Suppressor macrophage treated with lipopolysaccharide for 4 hours (primary cell): ENCODE data around the gene RAB20.
"Not testable (repeated sequence)": the region's sequence is repeated elsewhere in the genome, so short reads cannot be mapped to it uniquely, and the experiment has no call there.

Experiments used
- DNase-seq: peaks from one replicate; pipeline ENCODE4 v3.0.0-alpha.2; 2020

The RAB20 gene

DNA sequence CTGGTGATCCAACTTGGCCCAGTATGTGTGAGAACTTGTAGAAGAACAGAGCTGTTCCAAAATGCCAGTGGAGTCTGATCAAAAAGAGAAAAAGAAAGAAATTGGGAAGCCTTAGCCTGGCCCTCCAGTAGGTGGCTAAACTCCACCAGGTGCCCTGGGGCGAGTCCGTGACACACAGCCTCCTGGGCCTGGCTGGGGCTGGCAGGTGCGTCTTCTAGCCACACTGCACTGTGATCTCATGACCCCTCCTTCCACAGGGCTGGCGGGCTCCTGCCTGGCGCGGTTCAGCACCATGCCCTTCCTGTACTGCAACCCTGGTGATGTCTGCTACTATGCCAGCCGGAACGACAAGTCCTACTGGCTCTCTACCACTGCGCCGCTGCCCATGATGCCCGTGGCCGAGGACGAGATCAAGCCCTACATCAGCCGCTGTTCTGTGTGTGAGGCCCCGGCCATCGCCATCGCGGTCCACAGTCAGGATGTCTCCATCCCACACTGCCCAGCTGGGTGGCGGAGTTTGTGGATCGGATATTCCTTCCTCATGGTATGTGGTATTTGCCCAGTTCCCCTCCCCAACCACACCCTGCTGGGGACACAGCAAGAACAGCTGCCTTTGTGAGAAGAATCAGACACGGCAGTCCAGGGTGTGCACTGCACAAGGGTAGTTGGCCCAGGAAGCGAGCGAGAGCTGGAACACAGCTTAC is 53.7 kb downstream of the RAB20 start:
- no peak for DNase-seq

DNA sequence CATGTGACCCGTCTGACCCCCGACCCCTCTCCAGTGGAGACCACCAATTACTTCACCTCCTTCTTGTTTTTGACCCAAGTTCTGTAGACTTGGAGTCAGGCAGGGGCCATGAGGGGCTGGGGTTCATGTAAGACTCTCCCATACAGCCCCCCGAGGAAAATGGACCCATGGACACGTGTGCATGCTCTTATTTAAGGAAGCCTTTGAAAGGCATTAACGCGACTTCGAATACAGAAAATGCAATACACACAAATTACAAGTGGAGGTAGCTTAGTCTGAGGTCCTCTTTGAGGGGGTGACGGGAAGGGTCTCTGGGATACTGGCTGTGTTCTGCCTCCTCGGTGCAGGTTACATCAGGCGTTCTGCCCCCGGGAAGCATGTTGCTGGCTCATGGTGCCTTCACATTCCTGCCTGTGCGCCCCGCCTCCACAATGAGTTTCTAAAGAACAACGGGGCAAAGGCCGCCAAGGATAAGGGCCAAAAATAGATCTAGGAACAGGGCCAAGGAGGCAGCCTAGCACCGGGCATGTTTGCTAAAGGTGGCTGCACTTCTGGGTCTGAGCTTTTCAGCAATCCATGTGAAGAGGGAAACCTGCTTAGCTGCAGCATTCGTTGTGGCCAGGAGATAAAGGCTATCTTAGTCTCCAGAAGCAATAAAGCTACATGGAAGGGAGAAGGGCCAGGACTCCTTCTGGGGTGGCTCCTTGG is 54.5 kb downstream of the RAB20 start:
- no peak for DNase-seq

DNA sequence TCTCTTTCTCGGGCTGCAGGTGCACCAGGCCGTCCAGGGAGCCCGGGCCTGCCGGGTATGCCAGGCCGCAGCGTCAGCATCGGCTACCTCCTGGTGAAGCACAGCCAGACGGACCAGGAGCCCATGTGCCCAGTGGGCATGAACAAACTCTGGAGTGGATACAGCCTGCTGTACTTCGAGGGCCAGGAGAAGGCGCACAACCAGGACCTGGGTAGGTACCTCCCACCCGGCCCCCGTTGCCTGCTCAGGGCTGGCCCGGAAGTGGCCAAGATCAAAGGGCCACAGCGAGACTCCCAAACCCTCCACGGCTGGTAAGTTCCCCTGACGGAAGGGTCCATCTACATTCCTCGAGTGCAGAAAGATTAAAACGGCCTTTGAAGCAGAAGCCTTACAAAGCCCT is 55.1 kb downstream of the RAB20 start:
- no peak for DNase-seq

DNA sequence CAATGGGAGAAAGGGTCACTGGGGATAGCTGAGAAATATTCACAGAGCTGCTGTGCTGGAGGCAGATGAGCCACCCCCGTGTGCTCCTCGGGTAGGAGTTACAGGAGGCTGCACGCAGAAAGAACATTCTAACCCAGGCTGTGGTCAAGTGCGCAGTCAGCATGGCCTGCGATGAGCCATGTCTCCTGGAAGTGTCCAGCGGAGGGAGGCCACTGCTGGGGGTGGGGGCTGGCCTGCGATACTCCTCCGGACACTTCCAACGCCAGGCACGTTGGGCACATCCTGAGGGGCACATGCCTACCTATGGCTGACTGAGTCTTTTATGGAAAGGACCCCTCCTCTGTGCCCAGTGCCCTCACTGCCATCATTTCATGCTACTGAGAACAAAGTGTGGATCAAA is 55.9 kb downstream of the RAB20 start:
- no peak for DNase-seq

DNA sequence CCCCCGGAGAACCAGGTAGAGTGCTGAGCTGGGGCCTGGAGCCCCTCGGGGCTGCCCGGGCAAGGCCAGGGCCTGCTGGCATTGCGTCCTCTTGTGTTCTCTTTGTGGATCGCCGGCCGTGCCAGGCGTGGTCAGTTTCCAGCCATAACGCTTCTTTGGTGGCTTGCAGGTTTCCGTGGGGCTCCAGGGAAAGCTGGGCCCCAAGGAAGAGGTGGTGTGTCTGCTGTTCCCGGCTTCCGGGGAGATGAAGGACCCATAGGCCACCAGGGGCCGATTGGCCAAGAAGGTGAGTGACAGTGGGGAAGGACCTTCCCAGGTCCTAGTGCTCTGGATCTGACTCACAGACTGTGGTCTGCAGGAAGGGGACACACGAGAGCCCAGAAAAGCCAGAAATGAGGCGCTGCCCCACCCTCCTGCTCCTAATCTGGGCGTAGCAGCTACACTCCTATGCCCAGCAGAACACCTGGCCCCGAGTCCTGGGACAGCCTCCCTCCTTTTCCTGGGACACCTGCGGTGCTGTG is 57.5 kb downstream of the RAB20 start:
- DNase-seq, result no peak

DNA sequence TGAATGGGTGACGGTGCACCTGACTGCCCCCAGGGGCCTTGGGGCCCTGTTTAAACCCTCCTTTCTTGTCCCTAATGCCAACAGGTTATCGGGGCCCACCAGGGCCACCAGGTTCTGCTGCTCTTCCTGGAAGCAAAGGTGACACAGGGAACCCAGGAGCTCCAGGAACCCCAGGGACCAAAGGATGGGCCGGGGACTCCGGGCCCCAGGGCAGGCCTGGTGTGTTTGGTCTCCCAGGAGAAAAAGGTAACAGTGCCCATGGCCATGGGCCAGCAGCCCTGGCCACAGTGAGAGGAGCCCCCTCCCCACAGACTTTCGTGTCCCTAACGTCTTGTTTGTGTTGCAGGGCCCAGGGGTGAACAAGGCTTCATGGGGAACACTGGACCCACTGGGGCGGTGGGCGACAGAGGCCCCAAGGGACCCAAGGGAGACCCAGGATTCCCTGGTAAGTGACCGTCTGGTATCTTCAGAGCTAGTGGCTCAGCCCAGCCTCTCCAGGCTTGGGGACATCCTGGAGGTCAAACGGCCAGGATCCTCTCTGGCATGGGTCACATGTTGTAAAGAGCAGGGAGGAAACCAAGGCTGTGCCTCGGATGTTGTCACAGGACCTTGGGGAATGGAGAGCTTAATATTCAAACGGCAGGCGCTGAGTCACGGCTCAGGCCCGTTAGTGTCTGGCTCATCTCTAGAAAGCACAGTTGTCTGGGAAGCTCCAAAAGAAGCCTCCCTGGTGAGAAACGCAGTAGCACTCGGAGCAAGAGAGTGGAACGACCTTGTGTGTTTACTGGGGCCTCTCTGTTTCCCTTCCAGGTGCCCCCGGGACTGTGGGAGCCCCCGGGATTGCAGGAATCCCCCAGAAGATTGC is 58.3 kb downstream of the RAB20 start:
- no peak for DNase-seq

DNA sequence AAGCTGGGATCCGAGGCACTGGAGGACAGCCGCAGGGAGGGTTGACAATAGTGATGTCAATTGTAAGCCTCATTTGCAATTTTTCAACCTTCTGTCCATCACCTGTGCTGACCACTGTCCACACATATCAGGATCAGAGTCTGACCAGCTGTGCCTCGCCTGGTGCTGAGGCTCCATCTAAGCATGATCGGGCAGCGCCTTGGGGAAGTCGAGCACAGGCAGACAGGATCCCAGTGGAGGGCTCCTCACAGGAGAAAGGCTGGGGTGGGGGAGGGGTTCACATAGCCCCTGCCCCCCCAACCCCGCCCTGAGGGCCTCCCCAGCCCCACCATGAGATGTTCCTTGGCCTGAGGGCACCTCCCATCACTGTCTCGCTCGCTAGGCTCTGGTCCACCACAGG is 60.3 kb downstream of the RAB20 start:
- DNase-seq, result no peak

DNA sequence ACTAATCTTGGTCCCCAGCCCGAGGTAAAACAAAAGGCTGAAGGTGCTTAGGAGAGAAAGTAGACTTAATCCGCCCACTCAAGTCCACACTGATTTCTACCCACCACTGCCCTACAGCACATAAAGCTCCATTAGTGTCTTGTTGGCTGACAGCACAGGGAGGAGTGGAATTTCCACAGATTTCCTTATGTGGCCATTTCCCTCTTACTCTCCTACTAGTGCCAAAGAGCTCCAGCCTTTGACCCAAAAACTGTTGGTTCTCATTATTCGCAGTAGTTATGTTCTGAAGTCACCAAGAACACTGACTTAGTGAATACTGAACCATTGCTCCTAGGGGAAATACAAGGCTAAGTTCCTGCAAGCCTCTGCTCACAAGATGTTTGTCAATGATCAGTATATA is 61.2 kb downstream of the RAB20 start:
- DNase-seq, result no peak

DNA sequence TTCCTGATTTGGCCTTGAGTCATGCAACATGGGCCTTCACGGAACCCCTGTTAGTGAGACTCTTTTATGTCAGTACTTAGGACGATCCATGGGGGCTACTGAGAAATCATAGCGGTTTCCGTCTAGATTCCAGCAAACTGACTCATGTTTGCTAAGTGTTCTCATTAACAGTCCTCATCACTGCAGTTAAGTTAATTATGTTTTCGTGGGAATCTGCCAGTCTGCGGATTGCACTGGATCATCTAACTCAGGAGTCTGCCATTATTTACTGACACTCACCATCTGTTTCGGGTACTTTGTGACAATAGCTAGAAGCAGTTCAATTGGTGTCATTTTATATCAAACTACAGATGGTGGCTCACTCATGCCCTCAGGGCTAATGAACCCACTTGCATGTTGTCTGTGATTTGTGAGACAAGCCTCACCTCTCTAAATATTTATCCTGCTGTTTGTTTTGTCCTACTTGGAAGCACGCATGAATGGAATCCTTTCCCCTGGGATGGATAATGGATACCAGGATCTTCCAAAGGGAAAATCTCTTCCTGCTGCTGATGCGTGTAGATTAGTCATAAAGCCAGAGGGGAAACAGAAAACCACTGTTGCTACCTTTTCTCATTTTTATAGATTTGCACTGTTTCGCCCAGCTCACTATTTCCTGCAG is 61.8 kb downstream of the RAB20 start:
- DNase-seq, result no peak

DNA sequence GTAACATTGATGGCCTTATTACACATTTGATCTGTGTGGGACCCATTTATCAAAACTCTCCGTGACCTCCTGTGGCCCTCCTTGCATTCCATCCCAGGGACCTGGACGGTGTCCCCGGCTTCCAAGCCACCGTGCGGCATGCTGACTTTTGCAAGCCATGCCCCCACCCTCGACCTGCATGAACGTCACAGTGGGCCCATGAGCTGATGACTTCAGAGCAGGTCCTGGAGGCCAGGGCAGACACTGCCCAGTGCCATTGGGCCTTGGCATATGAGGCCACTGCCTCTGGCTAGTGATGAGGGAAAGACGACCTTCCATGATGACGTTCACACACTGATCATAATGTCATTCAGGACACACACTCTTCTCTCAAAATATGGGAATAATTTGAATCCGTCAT is 62.8 kb downstream of the RAB20 start:
- no peak for DNase-seq

DNA sequence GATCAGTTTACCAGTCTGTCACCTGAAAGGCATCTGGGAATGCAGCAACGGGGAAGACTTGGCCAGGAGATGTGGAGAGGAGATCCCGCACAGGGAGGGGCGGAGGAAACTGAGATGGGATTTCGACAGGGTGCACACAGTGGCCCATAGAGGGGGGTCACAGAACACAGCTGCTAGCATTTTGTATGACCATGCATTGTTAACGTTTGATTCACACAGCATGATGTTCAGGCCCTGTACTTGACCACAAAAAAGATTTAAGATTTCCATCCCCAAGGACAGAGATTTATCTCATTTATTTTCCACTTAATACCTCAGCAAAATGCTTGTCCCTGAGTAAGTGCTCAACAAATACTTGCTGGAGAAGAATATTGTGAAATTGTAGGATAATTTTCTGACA is 63.2 kb downstream of the RAB20 start:
- no peak for DNase-seq

DNA sequence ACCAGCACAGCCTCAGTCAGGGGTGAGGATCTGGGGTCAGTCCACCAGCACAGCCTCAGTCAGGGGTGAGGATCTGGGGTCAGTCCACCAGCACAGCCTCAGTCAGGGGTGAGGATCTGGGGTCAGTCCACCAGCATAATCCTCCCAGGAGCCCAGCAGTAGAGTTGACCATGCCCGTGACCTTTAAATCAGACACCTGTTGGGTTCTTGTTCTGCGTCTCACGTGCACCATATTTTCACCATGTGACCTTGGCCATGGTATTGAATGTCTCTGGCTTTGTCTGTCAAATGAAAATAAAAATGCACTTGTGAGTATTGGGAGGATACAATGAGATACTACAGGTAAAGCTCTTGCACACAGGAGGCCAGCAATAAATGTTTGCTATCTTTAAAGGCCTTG is 63.6 kb downstream of the RAB20 start:
- DNase-seq, result not testable (repeated sequence)

DNA sequence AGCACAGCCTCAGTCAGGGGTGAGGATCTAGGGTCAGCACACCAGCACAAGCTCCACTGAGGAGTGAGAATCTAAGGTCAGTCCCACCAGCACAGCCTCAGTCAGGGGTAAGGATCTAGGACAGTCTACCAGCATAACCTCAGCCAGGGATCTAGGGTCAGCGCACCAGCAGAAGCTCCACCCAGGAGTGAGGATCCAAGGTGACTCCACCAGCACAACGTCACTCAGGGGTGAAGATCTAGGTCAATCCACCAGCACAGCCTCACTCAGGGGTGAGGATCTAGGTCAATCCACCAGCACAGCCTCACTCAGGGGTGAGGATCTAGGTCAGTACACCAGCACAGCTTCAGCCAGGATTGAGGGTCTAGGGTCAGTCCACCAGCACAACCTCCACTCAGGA is 64.5 kb downstream of the RAB20 start:
- no peak for DNase-seq

DNA sequence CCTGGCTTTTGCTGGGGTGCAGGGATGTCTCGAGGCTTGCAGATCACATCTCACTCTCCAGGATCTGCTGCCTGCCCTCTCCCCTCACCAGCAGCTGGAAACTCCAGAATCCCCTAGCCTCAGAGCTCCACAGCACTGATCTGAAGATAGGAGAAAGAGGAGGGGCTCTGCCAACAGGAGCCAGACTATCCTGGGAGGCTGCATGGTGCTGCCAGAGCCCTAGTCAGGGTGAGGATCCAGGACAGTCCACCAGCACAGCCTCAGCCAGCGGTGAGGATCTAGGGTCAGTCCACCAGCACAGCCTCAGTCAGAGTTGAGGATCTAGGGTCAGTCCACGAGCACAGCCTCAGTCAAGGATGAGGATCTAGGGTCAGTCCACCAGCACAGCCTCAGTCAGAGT is 65.2 kb downstream of the RAB20 start:
- no peak for DNase-seq

DNA sequence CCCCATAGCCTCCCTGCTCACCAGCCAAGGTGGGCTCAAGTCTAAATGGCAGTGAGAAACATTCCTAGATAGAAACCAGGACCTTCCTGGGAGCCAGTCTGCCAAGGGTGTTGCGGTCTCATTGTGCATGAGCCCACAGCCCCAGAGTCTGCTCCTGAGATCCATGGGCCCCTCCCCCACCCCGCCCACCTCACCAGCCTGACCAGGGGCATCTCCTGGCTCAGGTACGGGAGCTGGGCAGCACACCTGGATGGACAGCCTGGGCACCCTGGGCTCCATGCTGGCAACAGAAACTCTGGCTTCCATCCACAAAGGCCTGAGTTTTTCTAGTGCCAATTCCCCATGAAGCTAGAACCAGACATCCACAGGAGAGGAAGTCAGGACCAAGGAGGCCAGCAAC is 65.6 kb downstream of the RAB20 start:
- no peak for DNase-seq

DNA sequence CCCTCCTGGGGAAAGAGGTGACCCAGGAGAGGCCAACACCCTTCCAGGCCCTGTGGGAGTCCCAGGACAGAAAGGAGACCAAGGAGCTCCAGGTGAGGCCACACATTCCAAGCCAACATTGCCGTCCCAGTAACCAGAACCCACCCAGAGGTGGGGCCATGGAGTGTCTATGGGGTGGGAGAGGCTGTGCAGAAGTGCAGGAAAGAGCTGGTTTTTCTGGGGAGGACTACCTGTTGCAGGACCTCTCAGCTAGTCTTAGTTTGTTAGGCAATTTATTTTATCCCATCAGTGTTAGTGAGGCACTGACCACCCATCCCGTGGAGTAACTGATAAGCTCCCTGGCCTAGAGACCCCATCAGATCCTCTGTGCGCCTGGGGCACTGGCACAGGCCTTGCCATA is 66.1 kb downstream of the RAB20 start:
- no peak for DNase-seq

DNA sequence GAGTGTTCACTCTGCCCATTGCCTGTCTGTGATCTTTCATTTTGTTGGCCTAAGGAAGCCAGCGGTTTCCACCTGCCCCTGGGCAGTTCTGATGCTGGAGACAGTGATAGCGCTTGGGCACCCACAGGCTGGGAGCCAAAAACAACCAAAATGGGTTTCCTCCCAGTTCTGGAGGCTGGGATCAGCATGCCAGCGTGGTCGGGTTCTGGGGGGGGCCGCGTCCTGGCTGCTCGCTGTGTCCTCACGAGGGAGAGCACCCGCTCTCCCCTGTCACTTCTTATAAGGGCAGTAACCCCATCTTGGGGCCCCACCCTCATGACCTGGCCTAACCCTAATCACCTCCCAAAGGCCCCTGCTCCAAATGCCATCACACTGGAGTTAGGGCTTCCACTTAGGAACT is 67.9 kb downstream of the RAB20 start:
- no peak for DNase-seq

DNA sequence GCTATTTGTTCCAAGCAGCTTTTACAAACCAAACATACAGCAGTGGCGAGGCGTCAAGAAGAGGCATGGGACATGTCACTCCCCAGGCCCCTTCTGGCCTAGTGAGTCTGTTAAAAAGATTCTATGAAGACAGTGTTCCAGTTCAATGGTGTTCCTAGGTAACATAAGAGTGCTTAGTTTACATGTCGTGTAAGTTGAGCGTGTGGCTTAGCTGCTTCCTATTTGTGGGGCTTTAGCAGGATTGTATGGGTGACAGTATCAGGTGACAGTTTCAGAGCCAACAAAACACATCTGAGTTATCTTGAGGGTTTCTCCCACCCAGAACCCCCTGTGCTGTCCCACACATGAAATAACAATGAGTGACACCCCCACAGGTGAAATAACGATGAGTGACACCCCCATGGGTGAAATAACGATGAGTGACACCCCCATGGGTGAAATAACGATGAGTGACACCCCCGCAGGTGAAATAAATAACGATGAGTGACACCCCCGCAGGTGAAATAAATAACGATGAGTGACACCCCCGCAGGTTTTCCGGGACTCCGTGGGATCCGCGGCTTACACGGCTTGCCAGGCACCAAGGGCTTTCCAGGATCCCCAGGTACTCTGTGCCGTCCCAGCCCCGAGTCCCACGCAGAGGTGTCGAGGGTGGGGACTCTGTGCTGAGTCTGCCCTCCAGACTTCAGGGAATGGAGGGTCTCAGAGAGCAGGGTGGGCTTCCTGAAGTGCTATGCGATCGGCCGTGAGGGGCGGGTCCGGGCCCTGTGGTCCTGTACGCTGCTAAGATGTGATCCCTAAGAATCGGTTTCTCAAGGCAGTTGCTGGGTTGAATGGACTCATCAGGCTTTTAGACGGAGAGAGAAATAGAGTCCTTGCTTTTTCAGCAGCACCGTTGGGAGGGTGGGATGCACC is 68.6 kb downstream of the RAB20 start:
- no peak for DNase-seq

DNA sequence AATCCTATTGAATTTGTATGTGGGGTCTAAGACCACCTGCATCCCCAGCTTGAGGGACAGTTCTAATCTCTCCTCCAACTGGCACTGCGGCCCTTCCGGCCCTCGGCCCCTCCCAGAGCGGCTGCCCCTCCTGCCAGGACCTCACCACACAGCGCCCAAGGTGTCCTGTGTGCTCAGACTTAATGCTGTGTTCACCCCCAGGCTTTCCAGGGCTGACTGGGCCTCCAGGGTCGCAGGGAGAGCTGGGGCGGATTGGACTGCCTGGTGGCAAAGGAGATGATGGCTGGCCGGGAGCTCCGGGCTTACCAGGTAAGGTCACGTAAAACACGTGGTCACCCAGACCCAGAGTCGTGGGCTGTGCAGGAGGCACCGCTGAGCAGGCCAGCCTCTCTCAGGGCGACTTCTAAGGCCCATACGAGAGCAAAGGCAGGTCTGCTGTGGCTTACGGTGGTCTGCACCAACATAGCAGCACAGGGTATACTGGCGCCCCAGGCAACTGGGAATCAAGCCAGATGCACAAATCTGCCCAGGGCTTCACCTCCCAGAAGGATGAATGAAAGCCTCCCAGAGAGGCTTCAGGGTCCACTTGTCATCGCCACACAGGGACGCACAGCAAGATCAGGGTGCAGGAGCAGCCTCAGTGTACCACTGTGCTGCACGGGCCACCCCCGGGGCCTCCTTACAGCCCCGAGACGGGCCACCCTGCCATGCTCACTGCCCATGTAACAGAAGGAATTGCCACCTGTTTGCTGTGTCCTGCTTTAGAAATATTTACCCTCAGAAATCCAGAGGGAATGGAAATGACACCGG is 69.4 kb downstream of the RAB20 start:
- no peak for DNase-seq

DNA sequence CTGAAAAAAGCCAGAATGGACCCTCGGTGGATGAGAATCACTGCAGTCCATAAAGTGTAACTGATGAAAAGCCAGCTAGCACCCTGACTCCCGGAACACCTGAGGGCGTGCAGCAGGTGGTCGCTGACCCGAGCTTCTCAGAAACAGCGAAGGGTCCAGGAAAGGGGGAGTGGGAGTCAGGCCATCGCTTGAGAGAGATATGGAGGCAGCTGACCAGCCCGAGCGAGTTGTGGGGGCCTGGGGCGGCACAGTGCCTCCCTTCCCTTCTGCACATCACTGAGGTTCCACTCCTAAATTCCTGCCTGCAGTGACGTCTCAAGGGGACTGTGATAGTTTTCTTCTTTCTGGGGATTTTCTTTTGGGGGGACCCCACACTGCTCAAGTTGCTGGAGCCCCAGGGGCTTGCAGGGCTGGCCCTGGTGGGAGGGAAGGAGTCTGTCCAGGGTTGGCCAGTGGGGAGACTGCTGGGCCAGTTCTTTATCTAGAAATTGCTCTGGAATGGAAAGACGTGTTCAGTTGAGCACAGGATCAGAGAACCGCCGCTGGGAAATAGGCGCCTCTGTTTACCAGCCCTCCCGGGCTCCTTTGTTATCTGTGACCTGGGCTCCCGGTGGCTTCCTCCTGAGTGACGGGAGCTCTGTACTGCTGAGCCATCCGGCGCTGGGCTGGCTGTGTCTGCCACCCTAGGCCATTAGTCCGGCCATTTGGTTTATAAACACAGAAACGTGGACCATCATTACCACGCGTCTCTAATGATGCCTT is 71.3 kb downstream of the RAB20 start:
- DNase-seq, result no peak
